Activated CD4-positive, alpha-beta T cell treated with anti-CD3 and anti-CD28 coated beads, Interleukin-2, amount 50 U/mL, for 24 hours (primary cell): ENCODE data around the gene ELL3.
"Not testable (repeated sequence)": the region's sequence is repeated elsewhere in the genome, so short reads cannot be mapped to it uniquely, and the experiment has no call there.

Source experiments
- DNase-seq, 2 donors: peaks; one replicate each; pipeline ENCODE4 v3.0.0-alpha.2; 2020; ENCODE audit warnings: low read depth in 1 of 2, low spot score in 1 of 2

ELL3 gene

DNA sequence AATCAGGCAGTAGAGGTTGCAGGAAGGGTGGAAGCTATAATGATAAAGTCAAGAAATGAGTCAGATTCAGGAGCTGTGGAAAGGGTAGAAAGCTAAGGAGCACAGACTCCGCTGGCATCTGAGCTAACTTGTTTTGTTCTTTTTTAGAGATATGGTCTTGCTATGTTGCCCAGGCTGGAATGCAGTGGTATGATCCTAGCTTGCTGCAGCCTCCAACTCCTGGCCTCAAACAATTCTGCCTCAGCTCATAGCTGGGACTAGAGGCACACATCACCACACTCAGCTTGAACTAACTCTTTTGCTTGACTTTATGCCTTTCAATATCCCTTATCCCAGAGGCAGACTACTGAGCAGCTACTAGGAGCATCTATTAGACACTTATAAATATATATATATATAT lies 50.5 kb downstream of the ELL3 start:
- not testable (repeated sequence) for DNase-seq

DNA sequence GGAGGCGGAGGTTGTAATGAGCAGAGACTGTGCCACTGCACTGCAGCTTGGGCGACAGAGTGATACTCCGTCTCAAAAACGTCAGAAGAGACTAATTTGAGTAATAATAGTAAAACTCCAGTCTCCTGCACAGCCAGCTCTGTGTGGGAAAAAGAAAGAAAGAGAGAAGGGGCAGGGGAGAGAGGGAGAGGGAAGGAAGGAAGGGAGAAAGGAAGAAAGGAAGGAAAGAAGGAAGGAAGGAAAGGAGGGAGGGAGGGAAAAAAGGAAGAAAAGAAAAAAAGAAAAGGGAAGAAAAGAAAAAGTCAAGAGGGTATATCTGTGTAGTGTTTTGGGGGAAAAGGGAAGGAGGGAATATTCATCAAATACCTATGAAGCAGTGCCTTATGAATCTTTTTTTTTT lies 53.6 kb downstream of the ELL3 start:
- DNase-seq: no peak
